ENCODE measurements around the gene PODNL1. TPM values are rescaled to one million over a fixed set of nuclear protein-coding genes. Genes with fewer than 3 reads are reported as not detected.

PODNL1 gene
- total and polyA plus RNA-seq, 2 experiments from 2014 or later, result 0.24 TPM; not detected in 1

DNA sequence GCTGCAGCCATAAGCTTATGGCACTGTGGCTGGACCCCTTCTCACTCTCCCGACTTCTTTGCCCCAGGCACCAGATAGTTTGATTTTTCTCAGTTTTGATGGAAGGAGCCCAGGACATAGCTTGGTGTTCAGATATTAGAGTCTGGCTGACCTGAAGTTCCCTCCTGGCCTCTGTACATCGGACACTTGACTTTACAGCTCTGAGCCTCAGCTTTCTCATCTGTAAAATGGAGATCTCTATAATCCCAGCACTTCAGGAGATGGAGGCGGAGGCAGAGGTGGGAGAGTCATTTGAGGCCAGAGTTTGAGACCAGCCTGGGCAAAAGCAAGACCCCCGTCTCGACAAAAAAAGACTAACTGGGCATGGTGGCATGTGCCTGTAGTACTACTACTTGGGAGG, 31.3 kb downstream of the PODNL1 start:
- Histone ChIP-seq H2AFZ (no peak overlapping the region), H3K4me2 (peak overlapping the region; percentile 88), H3K79me2 (replicated peaks; ENCODE audit: insufficient read depth) (peaks cover 4% of the 10 kb centered on the region; the same call in 1 of the 2 replicates), H3K27ac (ENCODE audit: low read depth) (no peak overlapping the region), H3K36me3 (ENCODE audit: insufficient read depth) (no peaks in the 10 kb centered on the region), H3K9me2 (ENCODE audit: insufficient read depth) (no peaks in the 10 kb centered on the region), H3K4me1 (ENCODE audit: insufficient read depth) (0 out of 2 replicates have a peak, but pooled peaks cover 5% of the 10 kb centered on the region), H4K20me1 (replicated peaks; ENCODE audit: insufficient read depth) (no peaks in the 10 kb centered on the region), H3K4me3 (peak overlapping the region; percentile 89), H3K27me3 (ENCODE audit: insufficient read depth) (peaks cover 10% of the 10 kb centered on the region; the same call in 1 of the 2 replicates), H3F3A (replicated peaks; ENCODE audit: low read depth) (no peaks in the 10 kb centered on the region)
- DNase-seq (ENCODE audit: low spot score), result no peak
- Mint-ChIP-seq H3K27ac (no peak overlapping the region), H3K36me3 (ENCODE audit: low read depth) (peaks cover 14% of the 10 kb centered on the region), H3K4me3 (peak overlapping the region; percentile 83), H3K4me1 (peaks cover 5% of the 10 kb centered on the region; the same call in 2 of the 3 replicates), H3K27me3 (ENCODE audit: insufficient read depth, low read depth, poor library complexity) (peaks cover 25% of the 10 kb centered on the region), H3K9me3 (peaks cover 4% of the 10 kb centered on the region; the same call in 2 of the 3 replicates)
- no peak for ATAC-seq
- TF ChIP-seq, protein P1, sequence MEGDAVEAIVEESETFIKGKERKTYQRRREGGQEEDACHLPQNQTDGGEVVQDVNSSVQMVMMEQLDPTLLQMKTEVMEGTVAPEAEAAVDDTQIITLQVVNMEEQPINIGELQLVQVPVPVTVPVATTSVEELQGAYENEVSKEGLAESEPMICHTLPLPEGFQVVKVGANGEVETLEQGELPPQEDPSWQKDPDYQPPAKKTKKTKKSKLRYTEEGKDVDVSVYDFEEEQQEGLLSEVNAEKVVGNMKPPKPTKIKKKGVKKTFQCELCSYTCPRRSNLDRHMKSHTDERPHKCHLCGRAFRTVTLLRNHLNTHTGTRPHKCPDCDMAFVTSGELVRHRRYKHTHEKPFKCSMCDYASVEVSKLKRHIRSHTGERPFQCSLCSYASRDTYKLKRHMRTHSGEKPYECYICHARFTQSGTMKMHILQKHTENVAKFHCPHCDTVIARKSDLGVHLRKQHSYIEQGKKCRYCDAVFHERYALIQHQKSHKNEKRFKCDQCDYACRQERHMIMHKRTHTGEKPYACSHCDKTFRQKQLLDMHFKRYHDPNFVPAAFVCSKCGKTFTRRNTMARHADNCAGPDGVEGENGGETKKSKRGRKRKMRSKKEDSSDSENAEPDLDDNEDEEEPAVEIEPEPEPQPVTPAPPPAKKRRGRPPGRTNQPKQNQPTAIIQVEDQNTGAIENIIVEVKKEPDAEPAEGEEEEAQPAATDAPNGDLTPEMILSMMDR (conservative IDR thresholded peaks at IDR 0.05; ENCODE audit: low read depth in 2 of 2), result no peak
- TF ChIP-seq ETS1 (IDR thresholded peaks at IDR 0.05), result no peak
- TF ChIP-seq STAT1 (IDR thresholded peaks at IDR 0.05; ENCODE audit: unreplicated experiment), result no peak
- no peak for TF ChIP-seq EZH2 (IDR thresholded peaks at IDR 0.05; ENCODE audit: low read depth, unreplicated experiment)
- TF ChIP-seq, protein P2, sequence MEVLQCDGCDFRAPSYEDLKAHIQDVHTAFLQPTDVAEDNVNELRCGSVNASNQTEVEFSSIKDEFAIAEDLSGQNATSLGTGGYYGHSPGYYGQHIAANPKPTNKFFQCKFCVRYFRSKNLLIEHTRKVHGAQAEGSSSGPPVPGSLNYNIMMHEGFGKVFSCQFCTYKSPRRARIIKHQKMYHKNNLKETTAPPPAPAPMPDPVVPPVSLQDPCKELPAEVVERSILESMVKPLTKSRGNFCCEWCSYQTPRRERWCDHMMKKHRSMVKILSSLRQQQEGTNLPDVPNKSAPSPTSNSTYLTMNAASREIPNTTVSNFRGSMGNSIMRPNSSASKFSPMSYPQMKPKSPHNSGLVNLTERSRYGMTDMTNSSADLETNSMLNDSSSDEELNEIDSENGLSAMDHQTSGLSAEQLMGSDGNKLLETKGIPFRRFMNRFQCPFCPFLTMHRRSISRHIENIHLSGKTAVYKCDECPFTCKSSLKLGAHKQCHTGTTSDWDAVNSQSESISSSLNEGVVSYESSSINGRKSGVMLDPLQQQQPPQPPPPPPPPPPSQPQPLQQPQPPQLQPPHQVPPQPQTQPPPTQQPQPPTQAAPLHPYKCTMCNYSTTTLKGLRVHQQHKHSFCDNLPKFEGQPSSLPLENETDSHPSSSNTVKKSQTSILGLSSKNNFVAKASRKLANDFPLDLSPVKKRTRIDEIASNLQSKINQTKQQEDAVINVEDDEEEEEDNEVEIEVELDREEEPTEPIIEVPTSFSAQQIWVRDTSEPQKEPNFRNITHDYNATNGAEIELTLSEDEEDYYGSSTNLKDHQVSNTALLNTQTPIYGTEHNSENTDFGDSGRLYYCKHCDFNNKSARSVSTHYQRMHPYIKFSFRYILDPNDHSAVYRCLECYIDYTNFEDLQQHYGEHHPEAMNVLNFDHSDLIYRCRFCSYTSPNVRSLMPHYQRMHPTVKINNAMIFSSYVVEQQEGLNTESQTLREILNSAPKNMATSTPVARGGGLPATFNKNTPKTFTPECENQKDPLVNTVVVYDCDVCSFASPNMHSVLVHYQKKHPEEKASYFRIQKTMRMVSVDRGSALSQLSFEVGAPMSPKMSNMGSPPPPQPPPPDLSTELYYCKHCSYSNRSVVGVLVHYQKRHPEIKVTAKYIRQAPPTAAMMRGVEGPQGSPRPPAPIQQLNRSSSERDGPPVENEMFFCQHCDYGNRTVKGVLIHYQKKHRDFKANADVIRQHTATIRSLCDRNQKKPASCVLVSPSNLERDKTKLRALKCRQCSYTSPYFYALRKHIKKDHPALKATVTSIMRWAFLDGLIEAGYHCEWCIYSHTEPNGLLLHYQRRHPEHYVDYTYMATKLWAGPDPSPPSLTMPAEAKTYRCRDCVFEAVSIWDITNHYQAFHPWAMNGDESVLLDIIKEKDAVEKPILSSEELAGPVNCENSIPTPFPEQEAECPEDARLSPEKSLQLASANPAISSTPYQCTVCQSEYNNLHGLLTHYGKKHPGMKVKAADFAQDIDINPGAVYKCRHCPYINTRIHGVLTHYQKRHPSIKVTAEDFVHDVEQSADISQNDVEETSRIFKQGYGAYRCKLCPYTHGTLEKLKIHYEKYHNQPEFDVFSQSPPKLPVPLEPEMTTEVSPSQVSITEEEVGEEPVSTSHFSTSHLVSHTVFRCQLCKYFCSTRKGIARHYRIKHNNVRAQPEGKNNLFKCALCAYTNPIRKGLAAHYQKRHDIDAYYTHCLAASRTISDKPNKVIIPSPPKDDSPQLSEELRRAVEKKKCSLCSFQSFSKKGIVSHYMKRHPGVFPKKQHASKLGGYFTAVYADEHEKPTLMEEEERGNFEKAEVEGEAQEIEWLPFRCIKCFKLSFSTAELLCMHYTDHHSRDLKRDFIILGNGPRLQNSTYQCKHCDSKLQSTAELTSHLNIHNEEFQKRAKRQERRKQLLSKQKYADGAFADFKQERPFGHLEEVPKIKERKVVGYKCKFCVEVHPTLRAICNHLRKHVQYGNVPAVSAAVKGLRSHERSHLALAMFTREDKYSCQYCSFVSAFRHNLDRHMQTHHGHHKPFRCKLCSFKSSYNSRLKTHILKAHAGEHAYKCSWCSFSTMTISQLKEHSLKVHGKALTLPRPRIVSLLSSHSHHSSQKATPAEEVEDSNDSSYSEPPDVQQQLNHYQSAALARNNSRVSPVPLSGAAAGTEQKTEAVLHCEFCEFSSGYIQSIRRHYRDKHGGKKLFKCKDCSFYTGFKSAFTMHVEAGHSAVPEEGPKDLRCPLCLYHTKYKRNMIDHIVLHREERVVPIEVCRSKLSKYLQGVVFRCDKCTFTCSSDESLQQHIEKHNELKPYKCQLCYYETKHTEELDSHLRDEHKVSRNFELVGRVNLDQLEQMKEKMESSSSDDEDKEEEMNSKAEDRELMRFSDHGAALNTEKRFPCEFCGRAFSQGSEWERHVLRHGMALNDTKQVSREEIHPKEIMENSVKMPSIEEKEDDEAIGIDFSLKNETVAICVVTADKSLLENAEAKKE (CRISPR knock-in tag; IDR thresholded peaks at IDR 0.05), result no peak
- no peak for TF ChIP-seq JUNB (IDR thresholded peaks at IDR 0.05; ENCODE audit: unreplicated experiment)
- TF ChIP-seq NANOG (IDR thresholded peaks at IDR 0.05; ENCODE audit: borderline replicate concordance), result no peak
- no peak for TF ChIP-seq POLR2AphosphoS5 (IDR thresholded peaks at IDR 0.05; ENCODE audit: low read depth)
- no peak for TF ChIP-seq CREB1 (CRISPR knock-in tag; IDR thresholded peaks at IDR 0.05; ENCODE audit: low read depth)
- TF ChIP-seq EZH2phosphoT487 (IDR thresholded peaks at IDR 0.05; ENCODE audit: unreplicated experiment), result no peak
- TF ChIP-seq ZNF331 (CRISPR knock-in tag; IDR thresholded peaks at IDR 0.05; ENCODE audit: low read depth), result no peak
- TF ChIP-seq ZNF114 (CRISPR knock-in tag; IDR thresholded peaks at IDR 0.05), result no peak
- no peak for TF ChIP-seq REST (IDR thresholded peaks at IDR 0.05; ENCODE audit: unreplicated experiment)
